ENCODE results near the gene TMCC1. TPM values are rescaled to one million over a fixed set of nuclear protein-coding genes. Genes with fewer than 3 reads are reported as not detected.

Gene TMCC1
- total and polyA plus RNA-seq, 2 donors (not counting 3 experiments of a cell fraction or from before 2014, with no cell fraction given), result 17.4 to 38.4 TPM

GRCh38 chr3:129741794-129742193, 151.7 kb downstream of the TMCC1 start:
- CTCF ChIA-PET, result no interaction called here
- intact Hi-C loops (cut with micrococcal nuclease), result no loop called here
- no peak for DNase-seq (ENCODE audit: low read depth, low spot score)
- Histone ChIP-seq H3K9me1 (replicated peaks; ENCODE audit: control insufficient read depth, extremely low read depth, insufficient read depth, low read length) (no peaks in the 10 kb centered on the region), H3K79me2 (ENCODE audit: control insufficient read depth, insufficient read depth, low read length) (no peaks in the 10 kb centered on the region), H4K20me1 (replicated peaks; ENCODE audit: control insufficient read depth, extremely low read depth, insufficient read depth, low read length) (no peaks in the 10 kb centered on the region), H3K36me3 (ENCODE audit: control insufficient read depth in 2 of 2, extremely low read depth in 1 of 2, insufficient read depth in 2 of 2, low read length in 2 of 2) (no peaks in the 10 kb centered on the region), H2AFZ (ENCODE audit: low read depth, low read length) (no peak overlapping the region), H3K4me2 (ENCODE audit: insufficient read depth, low read length) (no peak overlapping the region), H3K9ac (replicated peaks; ENCODE audit: extremely low read depth, insufficient read depth, low read length) (no peak overlapping the region), H3K4me3 (replicated peaks in 1 of 3; ENCODE audit: insufficient read depth in 1 of 3, low read depth in 1 of 3, low read length in 3 of 3) (no peak overlapping the region), H3K27ac (ENCODE audit: insufficient read depth, low read depth, low read length) (no peak overlapping the region), H3K9me3 (replicated peaks; ENCODE audit: control insufficient read depth, insufficient read depth, low read length) (no peaks in the 10 kb centered on the region), H3K27me3 (ENCODE audit: control insufficient read depth in 2 of 2, insufficient read depth in 2 of 2, low read length in 2 of 2) (no peaks in the 10 kb centered on the region), H3K4me1 (ENCODE audit: control insufficient read depth, extremely low read depth, insufficient read depth, low read length) (no peaks in the 10 kb centered on the region)
- BruUV-seq (replicated peaks), result no TSS peak
- dilution Hi-C loops (cut with MboI; ENCODE audit: extremely low pct_ligation_motif_present, low sequenced_read_pairs), result no loop called here
- TF ChIP-seq POLR2AphosphoS5 (IDR thresholded peaks at IDR 0.05; ENCODE audit: insufficient read depth, low read depth, low read length) (no peak), GATA2 (IDR thresholded peaks at IDR 0.05; ENCODE audit: insufficient read depth, insufficient read length, low read depth, low read length) (no peak), POLR2A (IDR thresholded peaks at IDR 0.05; ENCODE audit: low read depth, low read length) (no peak), EZH2 (IDR thresholded peaks at IDR 0.05; ENCODE audit: borderline replicate concordance, low read depth, low read length, severe bottlenecking) (no peak), MAX (IDR thresholded peaks at IDR 0.05; ENCODE audit: insufficient read depth, insufficient read length) (no peak), MYC (IDR thresholded peaks at IDR 0.05; ENCODE audit: low read depth, low read length) (no peak), JUN (IDR thresholded peaks at IDR 0.05; ENCODE audit: borderline replicate concordance, insufficient read depth, insufficient read length, low read depth) (no peak), FOS (IDR thresholded peaks at IDR 0.05; ENCODE audit: borderline replicate concordance, insufficient read depth, low read length) (no peak), CTCF (IDR thresholded peaks at IDR 0.05; ENCODE audit: extremely low read depth in 1 of 2, insufficient read depth in 1 of 2, low read depth in 1 of 2, low read length in 2 of 2) (no peak)
- no peak for FAIRE-seq
- POLR2A ChIA-PET, result no interaction called here
